HG02870 (cell line): ENCODE measurements around the gene PTGES2.
"Not testable (repeated sequence)": the region's sequence is repeated elsewhere in the genome, so short reads cannot be mapped to it uniquely, and the experiment has no call there.

Source experiments
- ATAC-seq: cut with Tn5 transposase; IDR thresholded peaks from one replicate; pipeline ENCODE4 v1.9.1; 2021; ENCODE audit warnings: mild to moderate bottlenecking, moderate library complexity; ENCODE audit not compliant: unreplicated experiment

Gene PTGES2

DNA sequence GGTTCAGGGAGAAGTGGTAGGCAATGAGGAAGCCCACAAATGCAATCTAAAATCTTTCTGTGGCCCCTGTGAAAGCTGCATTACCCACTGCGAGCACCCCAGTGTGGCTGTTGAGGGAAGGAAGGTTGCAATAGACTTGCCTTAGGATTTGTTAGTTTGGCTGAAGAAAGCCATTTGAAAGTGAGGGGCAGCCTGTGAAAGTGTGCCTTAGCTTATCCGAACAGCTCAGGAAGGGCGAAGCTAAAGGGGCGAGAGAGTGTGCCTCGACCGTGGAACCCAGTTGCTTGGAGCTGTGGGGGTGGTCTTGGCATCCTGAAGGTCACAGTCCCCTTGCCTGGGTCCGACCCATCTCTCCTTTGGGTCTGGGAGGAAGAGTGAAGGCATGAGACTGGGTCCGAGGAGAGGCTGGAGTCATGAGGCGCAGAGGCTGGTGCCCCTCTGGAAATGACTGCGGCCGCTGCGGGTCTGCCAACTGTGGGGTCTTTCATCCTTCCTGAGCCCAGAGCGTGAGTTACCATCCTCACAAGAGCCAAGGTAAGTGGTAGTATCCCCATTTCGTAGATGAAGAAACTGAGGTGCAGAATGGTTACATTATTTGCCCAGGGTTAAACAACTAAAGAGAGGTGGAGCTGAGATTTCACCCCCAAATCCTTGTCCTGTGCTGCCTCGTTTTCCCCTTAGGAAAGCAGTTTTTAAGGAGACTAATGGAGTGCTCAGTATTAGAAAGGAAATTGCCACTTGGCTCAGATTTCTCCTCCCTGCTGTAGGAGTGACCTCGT, 35.1 kb downstream of the PTGES2 start:
- ATAC-seq, result no peak

DNA sequence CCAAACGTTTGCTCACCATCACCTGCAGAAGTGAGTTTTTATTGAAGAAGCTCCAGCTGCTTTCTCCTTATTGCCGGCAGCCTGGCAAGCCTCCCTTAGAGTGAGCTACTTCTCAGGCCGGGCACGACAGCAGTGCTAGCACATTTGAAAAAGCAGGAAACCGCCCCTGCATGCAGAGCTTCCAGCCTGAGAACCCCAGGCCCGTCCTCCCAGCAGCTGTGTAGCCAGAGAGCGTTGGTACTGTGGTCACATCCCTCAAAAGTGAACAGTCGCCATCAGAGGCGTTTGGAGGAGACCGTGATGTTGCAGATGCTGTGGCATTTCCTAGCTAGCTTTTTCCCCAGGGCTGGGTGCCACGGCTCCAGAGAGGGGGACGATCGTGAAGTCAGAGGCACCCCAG, 36.0 kb downstream of the PTGES2 start:
- no peak for ATAC-seq

DNA sequence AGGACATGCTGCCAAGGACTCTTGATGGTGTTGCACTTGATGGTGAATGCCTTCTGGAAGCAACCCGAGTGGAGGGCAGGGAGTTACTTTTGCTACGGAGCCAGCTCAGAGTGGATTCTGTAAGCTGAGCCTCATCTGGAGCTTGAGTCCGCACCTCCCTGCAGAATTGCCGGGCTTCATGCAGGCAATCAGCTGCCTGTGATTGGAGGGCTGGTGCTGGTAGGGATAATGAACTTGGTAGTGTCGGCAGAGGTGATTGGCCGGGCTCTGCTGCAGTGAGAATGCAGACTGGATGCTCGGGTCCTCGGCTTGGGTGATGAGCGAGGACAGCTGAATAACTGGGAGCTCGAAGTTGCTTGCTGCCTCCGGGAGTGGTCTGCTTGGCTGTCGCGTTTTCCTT, 36.4 kb downstream of the PTGES2 start:
- ATAC-seq, result no peak

DNA sequence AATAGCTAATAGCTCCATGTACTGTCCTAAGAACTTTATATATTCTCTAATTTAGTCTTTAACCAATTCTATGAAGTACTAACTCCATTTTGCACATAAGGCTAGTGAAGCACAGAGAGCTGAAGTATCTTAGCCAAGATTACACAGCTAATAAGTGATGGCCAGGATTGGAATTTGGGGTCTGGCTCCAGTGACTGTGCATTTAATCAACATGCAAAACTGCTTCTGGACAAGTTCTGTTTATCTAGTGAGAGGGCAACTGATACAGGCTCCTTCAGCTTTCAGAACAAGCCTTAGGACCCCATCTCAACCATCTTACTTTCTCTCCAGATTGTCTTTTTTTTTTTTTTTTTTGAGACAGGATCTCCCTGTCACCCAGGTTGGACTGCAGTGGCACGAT, 38.2 kb downstream of the PTGES2 start:
- no peak for ATAC-seq

GRCh38 chr9:128088253-128088945, 39.1 kb downstream of the PTGES2 start:
- ATAC-seq, result no peak

GRCh38 chr9:128087262-128087661, 40.3 kb downstream of the PTGES2 start:
- no peak for ATAC-seq

DNA sequence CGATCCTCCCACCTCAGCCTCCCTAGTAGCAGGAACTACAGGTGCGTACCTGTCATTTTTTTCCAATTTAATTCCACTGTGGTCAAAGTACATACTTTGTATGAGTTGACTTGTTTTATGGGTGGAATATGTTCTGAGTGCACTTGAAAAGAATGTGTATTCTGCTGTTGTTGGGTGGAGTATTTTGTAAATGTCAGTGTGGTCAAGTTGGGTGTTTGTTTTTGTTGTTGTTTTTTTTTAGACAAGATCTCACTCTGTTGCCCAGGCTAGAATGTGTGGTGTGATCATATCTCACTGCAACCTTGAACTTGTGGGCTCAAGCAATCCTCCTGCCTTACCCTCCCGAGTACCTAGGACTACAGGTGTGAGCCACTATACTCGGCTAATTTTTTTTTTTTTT, 41.6 kb downstream of the PTGES2 start:
- ATAC-seq, result no peak

- no peak for ATAC-seq
Observed at GRCh38 chr9:128084746-128085145, 42.8 kb downstream of the PTGES2 start.

- no peak for ATAC-seq
Observed at GRCh38 chr9:128082151-128082550, 45.4 kb downstream of the PTGES2 start.

- ATAC-seq, result no peak
Observed at GRCh38 chr9:128081056-128081455, 46.5 kb downstream of the PTGES2 start.

- ATAC-seq, result no peak
Observed at GRCh38 chr9:128080206-128080605, 47.3 kb downstream of the PTGES2 start.

GRCh38 chr9:128078504-128079434, 48.8 kb downstream of the PTGES2 start:
- ATAC-seq, result no peak

GRCh38 chr9:128077847-128078503, 49.6 kb downstream of the PTGES2 start:
- ATAC-seq, result no peak

DNA sequence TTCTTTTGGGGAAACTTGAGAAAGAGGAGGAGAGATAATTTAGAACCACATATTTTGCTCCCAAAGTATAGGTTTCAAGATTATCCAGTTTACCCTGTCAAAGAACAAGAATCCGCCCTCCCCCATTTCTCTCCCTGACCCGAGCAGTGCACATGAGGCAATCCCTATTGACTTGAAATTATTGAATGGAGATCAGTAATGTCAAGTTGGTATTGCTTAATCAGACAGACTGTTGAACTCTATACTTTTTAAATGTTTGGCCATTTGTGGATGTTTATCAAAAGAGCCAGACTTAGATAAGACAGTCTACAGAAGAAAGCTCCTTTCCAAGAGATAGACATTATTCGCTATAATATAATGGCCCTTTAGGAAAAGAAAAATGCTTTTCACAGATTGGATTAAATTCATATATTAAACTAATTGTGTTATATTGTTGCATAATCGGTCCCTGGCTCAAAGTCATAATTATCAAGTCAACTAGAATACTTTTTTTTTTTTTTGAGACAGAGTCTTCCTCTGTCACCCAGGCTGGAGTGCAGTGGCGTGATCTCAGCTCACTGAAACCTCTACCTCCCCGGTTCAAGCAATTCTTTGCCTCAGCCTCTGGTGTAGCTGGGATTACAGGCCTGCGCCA, 54.2 kb downstream of the PTGES2 start:
- no peak for ATAC-seq

DNA sequence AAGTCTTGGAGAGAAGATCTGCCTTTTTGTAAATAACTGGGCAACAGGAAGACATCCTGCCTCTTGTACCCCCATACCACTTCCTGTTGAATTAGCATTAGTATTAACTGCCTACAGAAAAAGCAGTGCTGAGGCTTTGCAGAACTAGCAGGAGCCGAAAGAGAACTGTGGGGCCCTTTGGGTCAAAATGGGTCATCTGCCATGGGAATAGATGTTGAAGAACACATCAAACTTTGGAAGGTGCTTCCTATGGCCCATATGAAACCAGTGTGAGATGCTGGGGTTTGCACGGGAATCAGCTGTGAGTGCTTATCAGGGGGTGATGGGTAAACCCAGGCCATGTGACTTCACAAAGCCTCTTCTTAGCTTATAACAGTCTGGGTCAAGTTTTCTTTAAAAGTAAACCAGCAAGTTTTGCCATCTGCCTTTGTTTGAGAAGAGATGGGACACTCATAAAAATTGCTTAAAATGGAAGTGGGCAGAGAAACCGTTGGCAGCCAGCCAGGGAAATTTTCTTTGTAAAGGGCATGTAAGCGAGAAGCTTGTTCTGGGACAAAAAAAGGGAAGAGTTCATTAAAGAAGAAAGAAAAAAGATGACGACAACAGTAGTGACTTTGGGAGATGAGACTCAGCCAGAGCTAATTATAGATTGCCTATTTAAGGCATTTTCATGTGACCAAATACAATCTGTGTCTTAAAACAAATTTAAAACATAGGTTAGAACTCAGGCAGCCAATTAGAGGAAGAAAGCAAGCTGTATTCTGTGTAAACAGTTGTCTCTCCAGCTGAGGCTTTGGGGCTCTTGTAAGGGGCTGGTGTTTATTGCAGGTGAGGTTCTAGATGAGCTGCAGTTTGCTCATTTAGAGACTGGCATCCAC, 55.1 kb downstream of the PTGES2 start:
- ATAC-seq, result no peak

DNA sequence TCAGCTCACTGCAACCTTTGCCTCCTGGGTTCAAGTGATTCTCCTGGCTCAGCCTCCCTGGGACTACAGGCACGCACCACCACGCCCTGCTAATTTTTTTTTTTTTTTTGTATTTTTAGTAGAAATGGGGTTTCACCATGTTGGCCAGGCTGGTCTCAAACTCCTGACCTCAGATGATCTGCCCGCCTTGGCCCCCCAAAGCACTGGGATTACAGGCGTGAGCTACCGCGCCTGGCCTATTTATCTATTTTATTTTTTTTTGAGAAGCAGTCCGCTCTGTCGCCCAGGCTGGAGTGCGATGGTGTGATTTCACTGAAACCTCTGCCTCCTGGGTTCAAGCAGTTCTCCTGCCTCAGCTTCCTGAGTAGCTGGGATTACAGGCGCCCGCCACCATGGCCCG, 56.1 kb downstream of the PTGES2 start:
- not testable (repeated sequence) for ATAC-seq

GRCh38 chr9:128070874-128071273, 56.7 kb downstream of the PTGES2 start:
- ATAC-seq, result no peak
